Eye (tissue), 1 donor: ENCODE data around the gene PIGW.

Source experiments
- DNase-seq: peaks from one replicate; pipeline ENCODE4 v3.0.0-alpha.2; 2015

Gene PIGW

DNA sequence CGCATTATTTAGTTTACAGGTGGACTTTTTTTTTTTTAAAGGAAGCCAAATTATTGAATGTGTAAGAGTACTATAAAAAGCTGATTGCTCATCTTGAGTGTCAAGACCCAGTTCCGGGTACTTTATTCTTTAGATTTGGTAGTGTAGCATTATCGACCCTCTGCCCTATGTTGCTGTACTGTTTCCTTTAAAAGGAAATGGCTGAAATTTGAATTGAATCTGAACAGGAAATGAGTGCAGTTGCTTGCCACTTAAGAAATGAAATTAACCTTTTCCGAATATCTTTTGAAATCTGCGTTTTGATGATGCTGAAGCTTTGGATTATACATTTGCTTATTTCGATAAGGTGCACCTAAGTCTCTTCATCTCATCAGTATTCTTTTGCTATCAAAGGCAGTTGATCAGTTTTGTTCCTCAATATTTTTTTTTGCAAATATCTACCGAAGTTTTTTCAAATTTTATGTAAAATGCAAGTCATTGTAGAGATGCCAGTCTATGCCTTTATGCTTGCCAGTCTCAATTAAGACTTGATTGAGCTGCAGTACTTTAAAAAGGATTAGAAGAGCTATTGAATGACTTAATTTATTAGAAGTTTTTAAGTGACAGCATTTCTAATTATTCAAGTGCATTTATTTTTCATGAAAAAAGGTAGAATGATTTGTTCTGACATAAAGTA, 11.8 kb downstream of the PIGW start:
- no peak for DNase-seq

DNA sequence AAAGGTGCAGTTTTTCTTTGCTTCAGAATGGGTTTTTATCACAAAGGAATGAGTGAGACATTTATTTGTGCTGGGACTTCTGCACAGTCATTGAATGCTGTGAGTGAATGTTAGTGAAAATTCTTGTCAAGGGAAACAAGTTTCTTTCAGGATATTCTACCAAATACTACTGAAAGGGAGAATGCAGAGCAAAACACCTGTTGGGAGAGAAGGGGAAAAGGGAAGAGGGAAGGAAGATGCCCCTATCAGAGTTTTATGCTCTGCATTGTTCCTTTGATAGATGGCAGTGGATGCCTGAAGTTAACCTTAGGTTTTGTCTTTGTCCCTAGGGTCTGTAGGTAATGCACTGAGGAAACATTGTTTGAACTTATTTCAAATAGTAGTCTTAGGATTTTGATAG, 13.0 kb downstream of the PIGW start:
- no peak for DNase-seq

DNA sequence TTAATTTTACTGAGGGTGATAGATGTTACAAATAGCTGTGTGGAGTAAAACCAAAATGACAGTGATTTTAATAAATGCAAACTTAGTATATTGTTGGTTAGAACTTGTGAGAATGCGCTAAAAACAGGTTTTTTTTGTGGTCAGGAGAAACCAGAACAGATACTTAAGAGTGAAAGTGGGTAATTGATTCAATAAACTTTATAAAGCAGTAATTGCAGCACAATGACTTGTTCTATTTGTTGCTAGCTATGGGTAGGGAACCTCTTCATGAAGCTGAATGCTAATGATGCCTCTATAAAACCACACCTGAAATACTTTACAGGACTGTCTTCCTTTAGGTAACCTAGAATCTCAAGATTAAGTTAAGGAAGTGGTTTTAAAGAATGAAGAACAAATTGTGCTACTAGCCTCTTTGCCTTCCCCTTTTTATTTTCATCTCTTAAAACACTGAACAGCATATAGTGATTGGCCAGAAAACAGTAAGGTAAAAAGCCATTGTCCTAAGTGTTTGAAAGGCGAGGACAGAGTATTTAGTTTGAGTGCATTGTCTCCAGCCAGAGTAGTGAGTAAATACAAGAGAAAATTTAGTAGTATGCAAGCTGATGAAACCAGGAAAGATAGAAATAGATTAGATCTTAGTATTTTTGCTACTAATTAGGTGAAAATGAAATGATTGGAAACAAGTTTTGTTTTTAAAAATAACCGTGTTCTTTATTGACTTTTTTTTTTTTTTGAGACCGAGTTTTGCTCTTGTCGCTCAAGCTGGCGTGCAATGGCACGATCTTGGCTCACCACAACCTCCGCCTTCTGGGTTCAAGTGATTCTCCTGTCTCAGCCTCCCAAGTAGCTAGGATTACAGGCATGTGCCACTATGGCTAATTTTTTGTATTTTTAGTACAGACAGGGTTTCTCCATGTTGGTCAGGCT, 16.0 kb downstream of the PIGW start:
- DNase-seq = no peak

DNA sequence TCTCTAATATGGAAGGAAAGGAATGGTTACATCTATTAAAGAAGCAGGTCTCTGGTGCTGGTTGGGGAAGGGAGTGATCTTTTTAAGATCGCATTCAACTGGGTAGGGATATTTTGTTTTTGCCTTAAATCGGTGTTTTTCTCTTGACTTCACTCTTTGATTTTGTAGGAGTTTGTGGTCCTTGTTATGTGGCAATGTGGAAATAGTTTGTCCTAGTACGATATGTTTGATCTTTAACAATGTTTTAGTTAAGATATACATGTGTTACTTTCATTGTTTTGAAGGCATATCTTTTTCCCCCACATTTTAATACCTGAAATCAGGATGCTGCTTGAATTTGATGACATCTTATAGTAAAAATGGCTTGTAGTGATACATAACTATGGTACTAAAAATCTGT, 18.7 kb downstream of the PIGW start:
- no peak for DNase-seq

DNA sequence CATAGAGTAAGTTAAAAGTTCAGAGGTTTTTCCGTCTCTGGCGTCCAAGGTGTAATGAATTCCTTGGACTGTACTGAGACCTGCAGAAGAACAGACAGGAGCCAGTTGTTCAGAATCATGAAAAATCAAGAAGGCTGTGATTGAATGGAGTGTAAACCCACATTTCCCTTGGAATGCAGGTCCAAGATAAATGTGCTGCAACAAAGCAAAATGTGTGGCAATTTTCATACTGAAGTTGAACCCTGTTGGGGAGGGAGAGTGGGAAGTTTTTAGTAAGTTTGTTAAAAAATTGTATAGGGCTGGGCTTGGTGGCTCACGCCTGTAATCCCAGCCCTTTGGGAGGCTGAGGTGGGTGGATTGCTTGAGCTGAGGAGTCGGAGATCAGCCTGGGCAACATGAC, 31.3 kb downstream of the PIGW start:
- DNase-seq = no peak

DNA sequence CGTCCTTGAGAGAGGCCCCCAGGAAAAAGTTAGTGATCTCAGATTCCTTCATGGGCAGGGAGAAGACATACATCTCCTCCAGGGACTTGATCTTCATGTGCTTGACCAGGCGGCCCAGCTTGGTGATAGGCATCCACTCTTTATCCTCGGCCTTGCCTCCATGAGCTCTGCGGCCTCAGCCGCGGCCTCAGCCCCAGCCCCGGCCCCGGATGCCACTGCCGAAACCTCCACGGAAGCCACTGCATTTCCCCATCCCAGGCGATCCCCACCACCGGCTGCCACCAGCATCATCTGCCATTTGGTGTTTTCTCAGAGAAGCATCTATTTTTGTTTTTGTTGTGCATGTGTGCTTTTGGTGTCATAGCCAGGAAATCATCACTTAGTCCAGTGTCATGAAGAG, 40.2 kb downstream of the PIGW start:
- no peak for DNase-seq

DNA sequence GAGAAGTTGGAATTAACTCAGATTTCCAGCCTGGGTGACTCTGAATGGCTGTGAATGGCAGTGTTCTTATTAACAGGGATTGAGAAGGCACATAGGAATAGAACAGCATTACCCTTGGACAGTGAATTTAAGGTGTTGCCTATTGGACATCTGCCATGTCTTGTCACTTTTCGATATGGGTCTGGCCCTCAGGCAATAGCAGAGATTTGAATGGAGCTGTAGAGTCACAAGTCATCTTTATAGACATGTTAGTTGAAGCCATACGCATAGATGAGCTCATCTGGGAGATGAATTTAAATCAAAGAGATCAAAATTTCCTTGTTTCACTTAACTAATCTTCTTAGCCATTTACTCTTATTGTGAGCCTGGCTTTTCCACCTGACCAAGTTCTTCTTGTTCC, 42.0 kb downstream of the PIGW start:
- DNase-seq = no peak

DNA sequence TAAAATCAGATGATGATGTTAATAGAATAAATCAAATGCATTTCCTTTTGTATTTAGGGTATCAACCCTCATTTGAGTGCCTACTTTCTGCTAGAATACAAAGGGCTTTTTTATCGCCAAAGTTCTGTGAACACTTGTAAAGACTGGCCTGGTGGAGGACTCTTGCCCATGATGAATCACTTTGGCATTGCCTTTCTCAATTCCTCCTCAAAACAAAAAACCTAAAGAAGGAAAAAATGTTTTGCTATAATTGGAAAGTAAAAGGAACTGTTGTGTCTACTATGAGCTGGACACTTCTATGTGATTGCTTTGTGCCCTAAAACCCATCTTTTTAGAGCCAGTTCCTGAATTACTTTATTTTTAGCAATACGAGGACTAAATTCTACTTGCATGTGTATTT, 43.9 kb downstream of the PIGW start:
- DNase-seq = no peak

DNA sequence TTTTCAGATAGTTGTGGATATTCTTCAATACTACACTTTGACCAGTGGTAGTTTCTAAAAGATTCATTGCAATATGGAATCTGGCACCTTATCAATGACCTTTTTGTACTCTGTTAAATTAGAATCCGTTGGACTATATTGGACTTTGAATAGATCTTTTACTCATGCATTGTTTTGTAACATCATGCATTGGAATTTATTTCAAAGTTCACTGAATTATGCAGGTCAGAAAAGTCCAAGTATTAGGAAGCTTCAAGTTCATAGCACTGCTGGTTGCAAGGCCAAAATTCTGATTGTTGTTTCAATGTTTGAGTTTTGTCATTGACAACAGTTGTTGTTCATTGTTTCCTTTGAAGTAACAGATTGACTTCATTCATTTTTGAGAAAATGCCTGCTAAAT, 49.0 kb downstream of the PIGW start:
- no peak for DNase-seq

DNA sequence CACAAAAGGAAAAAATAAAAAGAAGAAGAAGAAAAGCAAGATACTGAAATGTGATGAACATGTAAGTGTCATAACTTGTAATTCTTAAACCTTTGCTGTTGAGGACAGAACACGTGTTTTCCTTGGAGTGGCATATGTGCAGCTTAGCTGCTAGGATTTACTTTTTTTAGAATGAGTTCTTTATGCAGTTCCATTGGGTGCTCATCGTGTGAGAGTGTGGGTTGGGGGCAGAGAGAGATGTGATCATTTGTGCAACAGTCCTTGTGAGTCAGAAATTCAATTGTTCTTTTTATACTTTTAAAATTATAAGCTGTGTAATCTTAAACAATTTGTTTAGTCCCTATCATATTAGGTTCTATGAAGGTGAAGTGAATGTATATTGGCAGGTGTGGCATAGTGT, 51.4 kb downstream of the PIGW start:
- DNase-seq = no peak
